ENCODE data around the gene FXYD5.

The FXYD5 gene, protein sequence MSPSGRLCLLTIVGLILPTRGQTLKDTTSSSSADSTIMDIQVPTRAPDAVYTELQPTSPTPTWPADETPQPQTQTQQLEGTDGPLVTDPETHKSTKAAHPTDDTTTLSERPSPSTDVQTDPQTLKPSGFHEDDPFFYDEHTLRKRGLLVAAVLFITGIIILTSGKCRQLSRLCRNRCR

DNA sequence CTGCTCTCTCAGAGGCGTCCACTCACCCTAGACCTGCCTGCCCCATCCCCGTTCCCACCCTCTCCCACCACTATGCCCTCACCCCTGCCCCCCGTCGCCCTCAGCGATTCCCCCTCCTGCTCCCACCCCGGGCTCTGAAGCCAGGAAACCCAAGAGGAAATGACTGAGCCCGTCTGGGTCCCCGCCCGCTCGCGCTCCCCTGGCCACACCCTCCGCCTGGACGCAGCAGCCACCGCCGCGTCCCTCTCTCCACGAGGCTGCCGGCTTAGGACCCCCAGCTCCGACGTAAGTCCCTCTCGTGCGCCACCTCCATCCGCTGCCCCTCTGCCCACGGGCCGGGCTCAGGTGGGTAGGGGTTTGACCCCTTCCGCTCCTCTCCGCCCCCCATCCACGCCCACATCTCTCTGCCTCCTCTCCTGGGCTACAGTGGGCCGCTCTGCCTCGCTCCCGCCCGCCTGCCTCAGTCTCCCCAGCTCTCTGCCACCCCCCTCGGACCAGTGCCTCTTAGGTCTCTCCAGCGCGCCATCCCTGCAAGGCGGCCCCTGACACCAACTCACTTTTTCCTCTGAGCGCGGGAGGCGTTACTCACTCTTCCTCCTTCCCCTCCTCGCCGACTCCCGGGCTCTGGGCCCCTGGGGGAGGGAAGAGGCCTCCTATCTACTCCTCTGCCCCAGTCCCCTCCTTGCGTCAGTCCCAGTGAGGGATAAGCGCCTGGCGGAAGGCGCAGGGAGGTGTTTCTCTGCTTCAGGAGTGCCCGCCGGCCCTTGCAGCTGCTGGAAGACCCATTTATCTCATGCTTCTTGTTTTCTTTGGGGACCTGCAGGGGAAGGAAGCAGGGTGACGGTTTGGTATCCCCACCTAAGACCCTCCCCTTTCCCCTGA lies at the start of gene FXYD5:
FXYD5 (plus strand) TSS at position 211 of the 882 bp plus-strand sequence. CDS start 816 bp downstream, outside the sequence.
- DNase-seq, result peak in 2 of 3 experiments; percentile 14 to 18

DNA sequence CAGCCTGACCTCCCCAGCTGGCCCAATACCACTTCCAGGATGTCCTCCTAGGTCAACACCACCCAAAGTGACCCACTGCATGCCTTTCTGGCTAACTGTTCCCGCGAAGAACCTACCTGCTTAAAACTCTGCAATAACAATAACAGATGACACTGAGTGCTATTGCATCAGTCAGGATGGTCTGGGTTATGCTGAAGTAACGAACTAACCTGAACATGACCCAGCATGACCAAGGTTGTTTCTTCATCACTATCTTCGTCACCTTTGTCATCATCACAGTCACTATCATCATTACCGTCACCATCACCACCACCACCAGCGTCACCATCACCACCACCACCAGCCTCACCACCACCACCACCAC lies 49.5 kb upstream of the FXYD5 start:
- no peak for DNase-seq

DNA sequence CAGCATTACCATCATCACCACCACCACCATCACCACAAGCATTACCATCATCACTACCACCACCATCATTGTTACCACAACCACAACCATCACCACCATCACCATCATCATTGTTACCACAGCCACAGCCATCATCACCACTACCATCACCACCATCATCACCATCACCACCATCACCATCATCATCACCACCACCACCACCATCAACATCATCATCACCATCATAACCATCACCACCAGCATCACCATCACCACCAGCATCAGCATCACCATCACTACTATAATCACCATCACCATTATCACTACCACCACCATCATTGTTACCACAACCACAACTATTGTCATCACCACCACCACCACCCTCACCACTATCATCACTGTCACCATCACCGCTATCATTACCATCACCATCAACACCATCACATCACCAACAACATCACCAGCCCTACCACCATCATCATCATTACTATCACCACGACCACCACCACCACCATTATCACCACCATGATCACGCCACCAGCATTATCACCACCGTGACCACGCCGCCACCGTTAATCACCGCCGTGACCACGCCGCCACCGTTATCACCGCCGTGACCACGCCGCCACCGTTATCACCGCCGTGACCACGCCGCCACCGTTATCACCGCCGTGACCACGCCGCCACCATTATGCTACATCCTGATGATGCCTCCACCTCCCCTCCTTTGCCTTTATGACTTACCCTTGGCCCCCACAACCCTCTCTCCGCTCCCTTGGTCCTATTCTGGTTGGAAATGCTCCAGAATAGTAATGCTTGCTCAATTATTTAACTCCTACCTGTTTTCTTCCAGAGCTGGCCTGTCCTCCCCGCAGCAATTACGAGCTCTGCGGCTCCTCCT lies 48.9 kb upstream of the FXYD5 start:
- DNase-seq, result no peak

DNA sequence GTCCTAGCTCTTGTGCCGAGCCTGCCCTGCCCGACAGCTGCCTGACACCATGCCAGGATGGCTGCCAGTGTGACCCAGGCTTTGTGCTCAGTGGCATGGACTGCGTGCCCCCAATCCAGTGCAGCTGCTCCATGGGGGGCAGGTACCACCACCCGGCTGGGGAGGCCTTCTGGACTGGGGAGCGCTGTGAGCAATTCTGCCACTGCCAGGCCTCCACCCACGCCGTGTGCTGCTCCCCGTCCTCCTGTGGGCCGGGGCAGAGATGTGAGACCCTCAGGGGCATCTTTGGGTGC lies 48.3 kb upstream of the FXYD5 start:
- no peak for DNase-seq

DNA sequence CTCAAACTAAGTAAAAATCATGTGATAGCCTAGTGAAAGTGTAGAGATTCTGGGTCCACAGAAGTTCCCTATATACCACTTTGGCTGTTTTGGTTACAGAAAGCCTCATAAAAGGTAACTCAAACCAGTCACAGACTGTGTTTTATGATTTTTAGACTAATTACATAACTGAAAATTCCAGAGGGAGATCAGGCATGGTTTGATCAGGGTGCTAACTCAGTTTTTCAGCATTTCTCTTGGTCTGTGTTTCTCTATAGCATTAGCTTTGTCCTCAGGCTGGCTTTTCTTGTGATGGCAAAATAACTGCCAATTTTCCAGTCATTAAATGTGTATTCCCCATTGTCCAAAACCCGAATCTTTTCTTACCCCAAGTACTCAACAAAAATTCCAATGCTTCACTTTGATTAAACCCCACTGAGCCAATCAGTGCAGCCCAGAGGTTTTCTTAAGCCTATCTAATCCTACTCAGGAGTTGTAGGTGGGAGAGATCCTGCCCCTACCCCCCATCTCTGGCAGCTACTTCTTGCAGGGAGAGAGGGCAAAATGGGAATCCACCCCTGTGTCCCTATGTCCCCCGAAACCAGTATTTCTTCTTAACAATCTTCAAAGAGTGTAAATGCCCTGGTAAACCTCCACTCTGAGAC lies 47.5 kb upstream of the FXYD5 start:
- DNase-seq, result no peak

- no peak for DNase-seq
Measured at GRCh38 chr19:35107545-35107944, 47.0 kb upstream of the FXYD5 start.

- DNase-seq, result no peak
Measured at GRCh38 chr19:35108730-35109129, 45.8 kb upstream of the FXYD5 start.

GRCh38 chr19:35109395-35110112 lies 45.0 kb upstream of the FXYD5 start:
- no peak for DNase-seq

GRCh38 chr19:35110974-35111373 lies 43.6 kb upstream of the FXYD5 start:
- no peak for DNase-seq

DNA sequence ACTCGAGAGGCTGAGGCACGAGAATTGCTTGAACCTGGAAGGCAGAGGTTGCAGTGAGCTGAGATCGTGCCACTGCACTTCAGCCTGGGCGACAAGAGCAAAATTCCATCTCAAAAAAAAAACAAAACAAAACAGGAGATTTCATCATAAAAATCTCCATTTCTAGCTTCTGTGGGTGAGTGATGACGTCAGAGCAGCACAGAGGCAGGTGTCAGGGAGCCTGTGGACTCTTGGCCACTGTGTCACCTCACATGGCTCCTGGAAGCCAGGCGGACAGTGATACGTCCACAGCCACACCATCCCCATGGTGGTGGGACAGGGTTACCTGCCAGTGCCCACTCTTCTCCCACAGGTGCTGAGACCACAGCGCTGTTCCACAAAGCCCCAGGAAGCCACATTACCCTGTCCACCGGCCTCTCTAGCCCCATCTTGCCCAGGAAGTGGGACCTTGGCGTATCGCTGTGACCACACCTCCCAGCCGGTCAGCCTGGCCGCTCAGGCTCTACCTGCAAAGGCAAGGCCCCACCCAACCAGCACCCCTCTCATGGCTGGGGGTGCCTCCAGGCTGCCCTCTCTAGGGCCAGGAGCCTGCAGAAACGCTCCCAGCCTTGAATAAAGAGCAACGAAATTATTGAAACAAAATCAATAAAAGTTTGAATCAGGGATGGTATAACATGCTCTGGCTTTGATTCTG lies 41.4 kb upstream of the FXYD5 start:
- no peak for DNase-seq

GRCh38 chr19:35114353-35115176 lies 40.0 kb upstream of the FXYD5 start:
- peak in 2 of 3 experiments; percentile 33 to 61 for DNase-seq

DNA sequence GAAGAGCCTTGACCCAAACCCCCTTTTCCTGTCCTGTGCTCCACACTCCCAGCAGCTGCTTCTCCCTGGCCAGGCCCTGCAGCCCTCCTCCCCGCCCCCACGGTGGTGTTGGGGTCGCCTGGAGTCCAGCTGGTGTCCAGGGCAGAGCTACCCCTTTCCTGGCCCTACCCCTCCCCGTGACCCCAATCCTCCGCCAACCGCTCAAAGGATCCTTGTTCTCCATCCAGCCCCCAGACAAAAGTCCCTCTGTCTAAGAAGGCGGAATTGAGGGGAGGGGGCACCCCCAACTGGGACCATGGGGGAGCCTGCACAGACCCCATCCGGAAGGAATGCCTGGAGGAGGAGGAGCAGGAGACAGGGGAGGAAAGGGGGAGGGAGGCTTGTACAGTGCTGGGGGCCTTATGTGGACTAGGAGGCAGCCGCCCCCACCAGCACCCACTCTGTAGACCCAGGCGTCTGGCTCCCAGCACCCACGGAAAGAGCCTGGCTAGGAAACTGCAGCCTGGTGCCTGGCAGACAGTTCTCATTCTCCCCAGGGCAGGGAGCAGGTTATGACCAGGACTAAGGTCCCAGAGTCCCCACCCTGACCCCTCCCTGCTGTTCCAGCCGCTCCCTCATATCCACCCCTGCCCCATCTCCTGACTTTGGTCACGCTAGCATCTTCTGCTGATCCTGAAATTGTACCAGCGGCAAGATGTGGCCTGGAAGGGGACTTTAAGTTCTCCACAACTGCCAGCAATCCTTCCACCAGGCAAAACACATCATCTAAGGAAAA lies 39.2 kb upstream of the FXYD5 start, which contains the start of gene FXYD3:
FXYD3 (plus strand) TSS at position 647 of the 775 bp plus-strand sequence. CDS start 3,554 bp downstream, outside the sequence.
- DNase-seq, result peak in 1 of 3 experiments; percentile 32

- peak in 2 of 3 experiments; percentile 53 to 65 for DNase-seq
Measured at GRCh38 chr19:35116072-35116801, 38.3 kb upstream of the FXYD5 start.

GRCh38 chr19:35117116-35117515 lies 37.4 kb upstream of the FXYD5 start:
- DNase-seq, result no peak

DNA sequence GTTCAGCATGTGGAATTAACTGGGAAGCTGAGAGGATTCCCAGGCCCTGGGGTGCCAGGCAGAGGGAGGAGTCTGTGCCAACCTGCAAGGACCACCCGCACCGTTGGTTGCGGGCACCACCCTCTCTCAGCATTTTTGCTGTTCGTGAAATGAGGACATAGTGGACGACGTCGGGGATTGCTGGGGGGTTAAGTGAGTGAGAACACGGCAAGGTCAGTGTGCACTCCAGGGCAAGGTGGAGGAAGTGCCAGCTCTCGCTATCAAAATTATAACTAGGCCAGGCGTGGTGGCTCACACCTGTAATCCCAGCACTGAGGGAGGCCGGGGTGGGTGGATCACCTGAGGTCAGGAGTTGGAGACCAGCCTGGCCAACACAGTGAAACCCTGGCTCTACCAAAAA lies 36.7 kb upstream of the FXYD5 start:
- DNase-seq, result no peak

- DNase-seq, result no peak
Measured at GRCh38 chr19:35118268-35119020, 36.1 kb upstream of the FXYD5 start.

- no peak for DNase-seq
Measured at GRCh38 chr19:35119091-35119490, 35.4 kb upstream of the FXYD5 start.

DNA sequence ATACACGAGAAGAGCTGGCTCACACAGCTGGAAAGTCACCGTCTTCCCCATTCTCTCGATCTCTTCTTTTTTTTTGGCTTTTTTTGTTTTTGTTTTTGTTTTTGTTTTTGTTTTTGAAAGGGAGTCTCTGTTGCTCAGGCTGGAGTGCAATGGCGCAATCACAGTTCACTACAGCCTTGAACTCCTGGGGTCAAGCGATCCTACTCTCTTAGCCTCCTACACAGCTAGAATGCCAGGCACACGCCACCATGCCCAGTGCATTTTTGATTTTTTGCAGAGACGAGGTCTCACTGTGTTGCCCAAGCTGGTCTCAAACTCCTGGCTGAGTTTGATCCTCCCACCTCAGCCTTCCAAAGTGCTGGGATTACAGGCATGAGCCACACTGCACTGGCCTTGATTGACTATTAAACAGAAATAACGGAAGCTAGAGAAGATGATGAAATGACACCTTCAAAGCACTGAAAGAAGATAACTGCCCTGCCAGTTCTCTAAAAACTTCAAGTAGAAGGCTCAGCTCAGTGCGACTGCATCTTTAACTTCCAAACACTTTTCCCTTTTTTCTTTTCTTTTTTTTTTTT lies 34.9 kb upstream of the FXYD5 start:
- DNase-seq, result no peak

Measured in NCI-H1417 (cell line).